Esophagus (tissue), 2 donors: ENCODE results near the gene FARSA. TPM values are rescaled to one million over a fixed set of nuclear protein-coding genes. Genes with fewer than 3 reads are reported as not detected.
"Not testable (repeated sequence)": the region's sequence is repeated elsewhere in the genome, so short reads cannot be mapped to it uniquely, and the experiment has no call there.

ENCODE experiments used
- H3K27ac ChIP-seq, 2 donors: one replicate each; pipeline ENCODE4 v1.5.1; 2013; ENCODE audit warnings: low read depth in 2 of 2, mild to moderate bottlenecking in 2 of 2, inconsistent platforms in 1 of 2, low read length in 1 of 2, moderate library complexity in 1 of 2
- H3K27me3 ChIP-seq, 2 donors: one replicate each; pipeline ENCODE4 v1.6.1; 2013; ENCODE audit warnings: low read length in 2 of 2, control low read depth in 1 of 2, mild to moderate bottlenecking in 1 of 2; ENCODE audit not compliant: insufficient read depth in 2 of 2, control insufficient read depth in 1 of 2
- H3K36me3 ChIP-seq, 2 donors: one replicate each; pipeline ENCODE4 v1.6.1; 2013; ENCODE audit warnings: low read length in 1 of 2; ENCODE audit not compliant: control insufficient read depth in 2 of 2, insufficient read depth in 2 of 2
- H3K4me1 ChIP-seq, 2 donors: one replicate each; pipeline ENCODE4 v1.6.1; 2013; ENCODE audit warnings: low read length in 1 of 2; ENCODE audit not compliant: control insufficient read depth in 2 of 2, insufficient read depth in 2 of 2
- H3K4me3 ChIP-seq, 2 donors: one replicate each; pipeline ENCODE4 v1.5.1; 2013; ENCODE audit warnings: low read length in 2 of 2, mild to moderate bottlenecking in 2 of 2, low read depth in 1 of 2, moderate library complexity in 1 of 2
- H3K9me3 ChIP-seq, 2 donors: one replicate each; pipeline ENCODE4 v1.6.1; 2013; ENCODE audit warnings: mild to moderate bottlenecking in 2 of 2, low read depth in 1 of 2, low read length in 1 of 2, moderate library complexity in 1 of 2; ENCODE audit not compliant: control insufficient read depth in 2 of 2, insufficient read depth in 1 of 2
- WGBS, 2 donors: extraction: QIAGEN DNeasy Blood & Tissue Kit; methylation state at CpG; one replicate each; pipeline ENCODE4 v1.1.7; 2013; 5-methylcytosine and 5-hydroxymethylcytosine counted together
- polyA plus RNA-seq, 2 donors: library from polyadenylated mRNA; stranded (reverse); fragments of 200-250 nt; gene quantifications; one replicate each; pipeline ENCODE4 v1.2.3, GENCODE V29; 2013
- donor health status: healthy with polysubstance abuse.
- donor health status: Bipolar disorder and iron deficiency.

FARSA gene
- polyA plus RNA-seq, 2 donors: 29.1 to 49.3 TPM

- Histone ChIP-seq H3K27ac (peak within 1 kb of the TSS in 1 of 2 donors; percentile 33), H3K27me3 (no peaks in the 10 kb centered on the region), H3K36me3 (no peaks in the 10 kb centered on the region), H3K4me3 (no peak within 1 kb of the TSS), H3K4me1 (peaks cover 0 to 3% of the 10 kb centered on the region in 2 donors), H3K9me3 (no peaks in the 10 kb centered on the region)
- 32 to 44% methylated on average over 14 of the region's 14 CpGs for WGBS, 2 donors
Measured at GRCh38 chr19:12969292-12969988, 35.9 kb upstream of the FARSA start, which contains the start of gene DAND5. TSS of gene DAND5 (plus strand) at chr19:12969576. CDS start at chr19:12969661, 85 bp downstream.

GRCh38 chr19:12967907-12968306, 34.4 kb upstream of the FARSA start:
- peaks cover 0 to 2% of the 10 kb centered on the region in 2 donors for H3K4me1 ChIP-seq
- 87 to 90% methylated on average over 5 of the region's 5 CpGs for WGBS, 2 donors
- H3K27me3 ChIP-seq: no peaks in the 10 kb centered on the region
- H3K36me3 ChIP-seq: no peaks in the 10 kb centered on the region
- no peak overlapping the region for H3K4me3 ChIP-seq
- no peak overlapping the region for H3K27ac ChIP-seq
- H3K9me3 ChIP-seq: no peaks in the 10 kb centered on the region

GRCh38 chr19:12965812-12966135, 32.3 kb upstream of the FARSA start:
- 41 to 42% methylated on average over 8 of the region's 8 CpGs for WGBS, 2 donors
- Histone ChIP-seq H3K4me3 (no peak overlapping the region), H3K27me3 (no peaks in the 10 kb centered on the region), H3K36me3 (no peaks in the 10 kb centered on the region), H3K4me1 (peaks cover 0 to 2% of the 10 kb centered on the region in 2 donors), H3K27ac (peak overlapping the region in 1 of 2 donors; percentile 77), H3K9me3 (no peaks in the 10 kb centered on the region)

- Histone ChIP-seq H3K27me3 (no peaks in the 10 kb centered on the region), H3K4me3 (peak overlapping the region; percentile 35 to 42), H3K4me1 (peaks cover 0 to 2% of the 10 kb centered on the region in 2 donors), H3K36me3 (no peaks in the 10 kb centered on the region), H3K27ac (peak overlapping the region; percentile 15 to 77), H3K9me3 (no peaks in the 10 kb centered on the region)
- WGBS, 2 donors: 0 to 1% methylated on average over 25 to 34 of the region's 34 CpGs
Measured at GRCh38 chr19:12965017-12965811, 31.7 kb upstream of the FARSA start.

GRCh38 chr19:12959481-12959880, 26.0 kb upstream of the FARSA start:
- WGBS, 2 donors: 69 to 72% methylated on average over 6 of the region's 6 CpGs
- Histone ChIP-seq H3K36me3 (no peaks in the 10 kb centered on the region), H3K4me3 (no peak overlapping the region), H3K27ac (no peak overlapping the region), H3K27me3 (no peaks in the 10 kb centered on the region), H3K4me1 (peaks cover 0 to 1% of the 10 kb centered on the region in 2 donors), H3K9me3 (no peaks in the 10 kb centered on the region)

GRCh38 chr19:12957389-12957952, 24.0 kb upstream of the FARSA start:
- not testable (repeated sequence) for H3K4me1 ChIP-seq, H3K27me3 ChIP-seq, H3K36me3 ChIP-seq, H3K9me3 ChIP-seq
- H3K27ac ChIP-seq: peak overlapping the region; percentile 91 to 98
- 31 to 33% methylated on average over 31 of the region's 31 CpGs for WGBS, 2 donors
- H3K4me3 ChIP-seq: peak overlapping the region; percentile 67 to 88

GRCh38 chr19:12956446-12957388, 23.2 kb upstream of the FARSA start, which contains the start of gene GADD45GIP1:
TSS of gene GADD45GIP1 (minus strand) at chr19:12957223. CDS start at chr19:12957212, 11 bp downstream.
- H3K4me1 ChIP-seq: peaks cover 4 to 9% of the 10 kb centered on the region in 2 donors

GRCh38 chr19:12955996-12956395, 22.5 kb upstream of the FARSA start:
- Histone ChIP-seq H3K9me3 (no peaks in the 10 kb centered on the region), H3K27ac (peak overlapping the region; percentile 91 to 98), H3K27me3 (no peaks in the 10 kb centered on the region), H3K4me3 (peak overlapping the region; percentile 67 to 88), H3K36me3 (peaks cover 9 to 10% of the 10 kb centered on the region in 2 donors), H3K4me1 (peaks cover 4 to 9% of the 10 kb centered on the region in 2 donors)
- 50 to 55% methylated on average over 12 of the region's 12 CpGs for WGBS, 2 donors

More at GRCh38 chr19:12956446-12957388, 23.2 kb upstream of the FARSA start, which contains the start of gene GADD45GIP1:
- 3% methylated on average over 84 of the region's 84 CpGs for WGBS, 2 donors
- Histone ChIP-seq H3K36me3 (peaks cover 6% of the 10 kb centered on the region in 2 donors), H3K27ac (peak within 1 kb of the TSS; percentile 91 to 98), H3K4me3 (peak within 1 kb of the TSS; percentile 67 to 88), H3K27me3 (no peaks in the 10 kb centered on the region), H3K9me3 (no peaks in the 10 kb centered on the region)

- not testable (repeated sequence) for H3K27me3 ChIP-seq, H3K4me3 ChIP-seq, H3K9me3 ChIP-seq, H3K4me1 ChIP-seq
- 86% methylated on average over 9 of the region's 9 CpGs for WGBS, 2 donors
- H3K36me3 ChIP-seq: peaks cover 9 to 13% of the 10 kb centered on the region in 2 donors
- H3K27ac ChIP-seq: peak overlapping the region; percentile 91 to 98
Measured at GRCh38 chr19:12955575-12955974, 22.1 kb upstream of the FARSA start.
